Measurements from ENCODE around the gene F3. TPM values are rescaled to one million over a fixed set of nuclear protein-coding genes. Genes with fewer than 3 reads are reported as not detected.
A peak's percentile ranks its signal among the peaks of the same experiment; 100 is the strongest.

Gene F3
- total RNA-seq, 1 experiment from 2014 or later, result 296 TPM

GRCh38 chr1:94528826-94529225 is 12.7 kb downstream of the F3 start:
- Mint-ChIP-seq H3K9me3 (ENCODE audit: unreplicated experiment) (no peaks in the 10 kb centered on the region), H3K27me3 (ENCODE audit: insufficient read depth, unreplicated experiment) (no peaks in the 10 kb centered on the region), H3K27ac (ENCODE audit: low read depth, unreplicated experiment) (no peak overlapping the region), H3K4me1 (ENCODE audit: insufficient read depth, unreplicated experiment) (peaks cover 36% of the 10 kb centered on the region), H3K4me3 (ENCODE audit: unreplicated experiment) (no peak overlapping the region), H3K36me3 (ENCODE audit: insufficient read depth, unreplicated experiment) (peaks cover 55% of the 10 kb centered on the region)
- DNase-seq (ENCODE audit: unreplicated experiment), result no peak
- TF ChIP-seq CTCF (IDR thresholded peaks at IDR 0.05; ENCODE audit: unreplicated experiment), result no peak
- ChIA-PET CTCF (interaction anchor here (0.6 to 28.3 kb wide), 7 partner anchors 9 to 275 kb away, joined by 3 to 457 read pairs (median 15); no protein-coding TSS in a partner anchor), POLR2A (interaction anchor here (0.5 to 5.4 kb wide), 9 partner anchors 10 to 1329 kb away, joined by 3 to 30 read pairs (median 3); no protein-coding TSS in a partner anchor)
- intact Hi-C loops (cut with micrococcal nuclease), result no loop called here
- no TSS peak for BruUV-seq (replicated peaks)

GRCh38 chr1:94528299-94528698 is 13.3 kb downstream of the F3 start:
- intact Hi-C loops (cut with micrococcal nuclease), result no loop called here
- BruUV-seq (replicated peaks), result no TSS peak
- no peaks in the 10 kb centered on the region for H3K27me3 Mint-ChIP-seq (ENCODE audit: insufficient read depth, unreplicated experiment)
- H3K4me3 Mint-ChIP-seq (ENCODE audit: unreplicated experiment), result no peak overlapping the region
- ChIA-PET POLR2A (interaction anchor here (0.5 to 5.4 kb wide), 8 partner anchors 11 to 1330 kb away, joined by 3 to 30 read pairs (median 4); no protein-coding TSS in a partner anchor), CTCF (interaction anchor here (1.0 to 28.3 kb wide), 7 partner anchors 10 to 276 kb away, joined by 3 to 457 read pairs (median 15); no protein-coding TSS in a partner anchor)
- peaks cover 31% of the 10 kb centered on the region for H3K4me1 Mint-ChIP-seq (ENCODE audit: insufficient read depth, unreplicated experiment)
- peaks cover 50% of the 10 kb centered on the region for H3K36me3 Mint-ChIP-seq (ENCODE audit: insufficient read depth, unreplicated experiment)
- no peak for DNase-seq (ENCODE audit: unreplicated experiment)
- TF ChIP-seq CTCF (IDR thresholded peaks at IDR 0.05; ENCODE audit: unreplicated experiment), result no peak
- H3K9me3 Mint-ChIP-seq (ENCODE audit: unreplicated experiment), result no peaks in the 10 kb centered on the region
- H3K27ac Mint-ChIP-seq (ENCODE audit: low read depth, unreplicated experiment), result no peak overlapping the region

- Mint-ChIP-seq H3K27me3 (ENCODE audit: insufficient read depth, unreplicated experiment) (no peaks in the 10 kb centered on the region), H3K36me3 (ENCODE audit: insufficient read depth, unreplicated experiment) (peaks cover 42% of the 10 kb centered on the region), H3K4me1 (ENCODE audit: insufficient read depth, unreplicated experiment) (peaks cover 25% of the 10 kb centered on the region), H3K27ac (ENCODE audit: low read depth, unreplicated experiment) (no peak overlapping the region), H3K4me3 (ENCODE audit: unreplicated experiment) (no peak overlapping the region), H3K9me3 (ENCODE audit: unreplicated experiment) (no peaks in the 10 kb centered on the region)
- BruUV-seq (replicated peaks), result no TSS peak
- no peak for TF ChIP-seq CTCF (IDR thresholded peaks at IDR 0.05; ENCODE audit: unreplicated experiment)
- peak; percentile 64 for DNase-seq (ENCODE audit: unreplicated experiment)
- ChIA-PET POLR2A (interaction anchor here (0.6 to 5.4 kb wide), 11 partner anchors 12 to 514 kb away, joined by 3 to 30 read pairs (median 4); no protein-coding TSS in a partner anchor), CTCF (interaction anchor here (0.5 to 28.3 kb wide), 9 partner anchors 12 to 310 kb away, joined by 3 to 457 read pairs (median 4); no protein-coding TSS in a partner anchor)
- intact Hi-C loops (cut with micrococcal nuclease), result no loop called here
These were observed 14.0 kb downstream of the F3 start for GRCh38 chr1:94527447-94528031.

- Mint-ChIP-seq H3K4me3 (ENCODE audit: unreplicated experiment) (no peak overlapping the region), H3K9me3 (ENCODE audit: unreplicated experiment) (no peaks in the 10 kb centered on the region), H3K27me3 (ENCODE audit: insufficient read depth, unreplicated experiment) (no peaks in the 10 kb centered on the region), H3K36me3 (ENCODE audit: insufficient read depth, unreplicated experiment) (peaks cover 37% of the 10 kb centered on the region), H3K27ac (ENCODE audit: low read depth, unreplicated experiment) (no peak overlapping the region), H3K4me1 (ENCODE audit: insufficient read depth, unreplicated experiment) (peaks cover 18% of the 10 kb centered on the region)
- TF ChIP-seq CTCF (IDR thresholded peaks at IDR 0.05; ENCODE audit: unreplicated experiment), result no peak
- intact Hi-C loops (cut with micrococcal nuclease), result no loop called here
- no peak for DNase-seq (ENCODE audit: unreplicated experiment)
- POLR2A ChIA-PET, result interaction anchor here (0.6 to 5.4 kb wide), 8 partner anchors 13 to 515 kb away, joined by 3 to 30 read pairs (median 4); no protein-coding TSS in a partner anchor
- CTCF ChIA-PET, result interaction anchor here (0.8 to 28.3 kb wide), 9 partner anchors 10 to 328 kb away, joined by 3 to 457 read pairs (median 5); no protein-coding TSS in a partner anchor
- BruUV-seq (replicated peaks), result no TSS peak
These were observed 15.2 kb downstream of the F3 start for GRCh38 chr1:94526152-94526980.
